GM12874 (cell line): ENCODE measurements around the gene SFT2D1.

ENCODE experiments used
- CTCF ChIP-seq: IDR thresholded peaks from 2 replicates; pipeline ENCODE4 v1.5.1; 2011; ENCODE audit warnings: low read depth, mild to moderate bottlenecking, control low read depth, low read length, moderate library complexity; ENCODE audit not compliant: insufficient read depth

Gene SFT2D1

GRCh38 chr6:166360243-166361076, 18.1 kb upstream of the SFT2D1 start:
- no peak for TF ChIP-seq CTCF

GRCh38 chr6:166355552-166355951, 13.2 kb upstream of the SFT2D1 start:
- no peak for TF ChIP-seq CTCF

- TF ChIP-seq CTCF = no peak
These were observed 12.6 kb upstream of the SFT2D1 start for GRCh38 chr6:166354965-166355364.

GRCh38 chr6:166354143-166354542, 11.8 kb upstream of the SFT2D1 start:
- TF ChIP-seq CTCF = no peak

- no peak for TF ChIP-seq CTCF
These were observed 11.2 kb upstream of the SFT2D1 start for GRCh38 chr6:166353507-166353906.

- no peak for TF ChIP-seq CTCF
These were observed 10.6 kb upstream of the SFT2D1 start for GRCh38 chr6:166352923-166353322.

GRCh38 chr6:166351715-166352285, 9.5 kb upstream of the SFT2D1 start:
- no peak for TF ChIP-seq CTCF
